Fibroblast of skin of left biceps (primary cell): ENCODE data around the gene ABHD2.

Experiments
- DNase-seq, 2 experiments: peaks; one replicate each; pipeline ENCODE4 v3.0.0-alpha.2; 2013; ENCODE audit warnings: low read depth in 2 of 2

The ABHD2 gene

GRCh38 chr15:89164712-89165211 lies 76.5 kb downstream of the ABHD2 start:
- no peak for DNase-seq

GRCh38 chr15:89165677-89166076 lies 77.4 kb downstream of the ABHD2 start:
- no peak for DNase-seq

GRCh38 chr15:89167267-89168176 lies 79.3 kb downstream of the ABHD2 start:
- DNase-seq = no peak

- DNase-seq = no peak
Observed at GRCh38 chr15:89168316-89168833, 80.1 kb downstream of the ABHD2 start.

- no peak for DNase-seq
Observed at GRCh38 chr15:89170364-89170763, 82.1 kb downstream of the ABHD2 start.

- no peak for DNase-seq
Observed at GRCh38 chr15:89171136-89172072, 83.1 kb downstream of the ABHD2 start.

- no peak for DNase-seq
Observed at GRCh38 chr15:89172921-89173320, 84.7 kb downstream of the ABHD2 start.

- no peak for DNase-seq
Observed at GRCh38 chr15:89174476-89174875, 86.2 kb downstream of the ABHD2 start.

- DNase-seq = no peak
Observed at GRCh38 chr15:89175617-89176191, 87.4 kb downstream of the ABHD2 start.

GRCh38 chr15:89177116-89177515 lies 88.9 kb downstream of the ABHD2 start:
- no peak for DNase-seq

GRCh38 chr15:89177633-89178306 lies 89.5 kb downstream of the ABHD2 start:
- DNase-seq = peak; percentile 44 to 53

- no peak for DNase-seq
Observed at GRCh38 chr15:89178307-89178977, 90.2 kb downstream of the ABHD2 start.

GRCh38 chr15:89179966-89180875 lies 92.0 kb downstream of the ABHD2 start:
- no peak for DNase-seq

- DNase-seq = no peak
Observed at GRCh38 chr15:89184357-89184756, 96.1 kb downstream of the ABHD2 start.

GRCh38 chr15:89184886-89185526 lies 96.8 kb downstream of the ABHD2 start:
- no peak for DNase-seq

- DNase-seq = no peak
Observed at GRCh38 chr15:89186803-89187202, 98.5 kb downstream of the ABHD2 start.

- no peak for DNase-seq
Observed at GRCh38 chr15:89187301-89187985, 99.2 kb downstream of the ABHD2 start.

GRCh38 chr15:89187986-89188514 lies 99.8 kb downstream of the ABHD2 start:
- no peak for DNase-seq
